IMR-90 (cell line): ENCODE results near the gene AMBRA1. TPM values are rescaled to one million over a fixed set of nuclear protein-coding genes. Genes with fewer than 3 reads are reported as not detected.

ENCODE experiments used
- ATAC-seq: fragments of 200-7000 bp; cut with Tn5 transposase; 2 replicates; pipeline ENCODE4 v1.9.1; 2020; ENCODE audit warnings: low read depth, mild to moderate bottlenecking, moderate library complexity
- BruUV-seq: library from RNA; stranded (reverse); fragments of 400-500 nt; replicated peaks from 2 replicates; lab custom pipeline; 2021; lab: Mats Ljungman, UMichigan
- CTCF ChIA-PET: fragments of 300-600 bp; formaldehyde crosslinking; extraction: SDS; loops from one replicate; lab custom pipeline; 2021; ENCODE audit warnings: antibody characterized with exemption; lab: Yijun Ruan, JAX
- POLR2A ChIA-PET: fragments of 300-600 bp; sonication (Branson Sonifier 250); formaldehyde crosslinking; loops from one replicate; lab custom pipeline; 2022; ENCODE audit warnings: antibody characterized with exemption; ENCODE audit not compliant: unreplicated experiment; lab: Charles Lee
- DNase-seq: peaks from one replicate; pipeline ENCODE4 v3.0.0; 2013
- H2AFZ ChIP-seq: replicated peaks from 2 replicates; pipeline ENCODE3; 2013; ENCODE audit warnings: low read length, mild to moderate bottlenecking; ENCODE audit not compliant: poor library complexity
- H2AK5ac ChIP-seq: 2 replicates; pipeline ENCODE4 v1.6.1; 2013; ENCODE audit warnings: low read depth, low read length, inconsistent platforms
- H2AK9ac ChIP-seq: replicated peaks from 2 replicates; pipeline ENCODE3; 2013; ENCODE audit warnings: mild to moderate bottlenecking, low read depth, low read length, moderate library complexity; ENCODE audit not compliant: poor library complexity
- H2BK120ac ChIP-seq: 2 replicates; pipeline ENCODE4 v1.6.1; 2013; ENCODE audit warnings: low read depth, low read length, inconsistent platforms
- H2BK15ac ChIP-seq: 3 replicates; pipeline ENCODE4 v1.6.1; 2013; ENCODE audit warnings: low read depth, low read length, inconsistent platforms
- H2BK20ac ChIP-seq: 2 replicates; pipeline ENCODE4 v1.6.1; 2013; ENCODE audit warnings: low read depth, mild to moderate bottlenecking, inconsistent platforms, low read length, moderate library complexity
- H2BK5ac ChIP-seq: 2 replicates; pipeline ENCODE4 v1.6.1; 2013; ENCODE audit warnings: mild to moderate bottlenecking, low read depth, low read length, inconsistent platforms; ENCODE audit not compliant: poor library complexity, severe bottlenecking
- H3K14ac ChIP-seq: replicated peaks from 2 replicates; pipeline ENCODE4 v1.6.1; 2013; ENCODE audit warnings: low read depth, low read length, inconsistent platforms
- H3K18ac ChIP-seq: 2 replicates; pipeline ENCODE4 v1.6.1; 2013; ENCODE audit warnings: low read depth, low read length, control low read depth
- H3K23ac ChIP-seq: 2 replicates; pipeline ENCODE4 v1.6.1; 2013; ENCODE audit warnings: low read depth, low read length, inconsistent platforms
- H3K27ac ChIP-seq: 2 replicates; pipeline ENCODE4 v1.5.1; 2013; ENCODE audit warnings: mild to moderate bottlenecking, control low read depth, low read length; ENCODE audit not compliant: insufficient read depth
- H3K27me3 ChIP-seq: 2 replicates; pipeline ENCODE4 v1.6.1; 2013; ENCODE audit warnings: low read length; ENCODE audit not compliant: control insufficient read depth, insufficient read depth
- H3K36me3 ChIP-seq: 2 replicates; pipeline ENCODE4 v1.6.1; 2013; ENCODE audit warnings: low read length, mixed read lengths; ENCODE audit not compliant: control insufficient read depth, insufficient read depth
- H3K4ac ChIP-seq: 2 replicates; pipeline ENCODE4 v1.6.1; 2013; ENCODE audit warnings: low read depth, low read length, inconsistent platforms
- H3K4me1 ChIP-seq: 2 replicates; pipeline ENCODE4 v1.6.1; 2013; ENCODE audit warnings: low read length, mixed read lengths; ENCODE audit not compliant: control insufficient read depth, insufficient read depth
- H3K4me2 ChIP-seq: 2 replicates; pipeline ENCODE4 v1.6.1; 2013; ENCODE audit warnings: low read depth, mild to moderate bottlenecking, control low read depth, low read length, moderate library complexity
- H3K4me3 ChIP-seq: 2 replicates; pipeline ENCODE4 v1.5.1; 2013; ENCODE audit warnings: low read depth, mild to moderate bottlenecking, control low read depth, low read length, moderate library complexity; ENCODE audit not compliant: insufficient read depth
- H3K56ac ChIP-seq: 2 replicates; pipeline ENCODE4 v1.6.1; 2013; ENCODE audit warnings: low read length, inconsistent platforms; ENCODE audit not compliant: insufficient read depth; ENCODE audit errors: extremely low read depth
- H3K79me1 ChIP-seq, 2 experiments: 2 replicates each; pipeline ENCODE4 v1.6.1; 2013; ENCODE audit warnings: low read length in 2 of 2, inconsistent platforms in 1 of 2, low read depth in 1 of 2
- H3K9ac ChIP-seq: 2 replicates; pipeline ENCODE4 v1.6.1; 2013; ENCODE audit warnings: low read depth, low read length, control low read depth
- H3K9me1 ChIP-seq: 2 replicates; pipeline ENCODE4 v1.6.1; 2013; ENCODE audit warnings: low read length, inconsistent platforms; ENCODE audit not compliant: insufficient read depth
- H3K9me3 ChIP-seq: 2 replicates; pipeline ENCODE4 v1.6.1; 2013; ENCODE audit warnings: low read length; ENCODE audit not compliant: control insufficient read depth, insufficient read depth
- H4K20me1 ChIP-seq: 2 replicates; pipeline ENCODE4 v1.6.1; 2013; ENCODE audit warnings: low read length, inconsistent platforms; ENCODE audit not compliant: insufficient read depth
- H4K5ac ChIP-seq: 2 replicates; pipeline ENCODE4 v1.6.1; 2013; ENCODE audit warnings: mild to moderate bottlenecking, low read depth, low read length, control low read depth
- H4K8ac ChIP-seq, 2 experiments: 2 replicates each; pipeline ENCODE4 v1.6.1; 2013; ENCODE audit warnings: low read depth in 2 of 2, low read length in 2 of 2, control low read depth in 1 of 2, inconsistent platforms in 1 of 2
- H4K91ac ChIP-seq: 2 replicates; pipeline ENCODE4 v1.6.1; 2013; ENCODE audit warnings: low read depth, low read length, inconsistent platforms; ENCODE audit not compliant: insufficient read depth
- BHLHE40 ChIP-seq: fragments of 150-350 bp; IDR thresholded peaks from 2 replicates; pipeline ENCODE4 v1.6.1; 2016; ENCODE audit warnings: mild to moderate bottlenecking, low read depth, low read length
- CEBPB ChIP-seq: IDR thresholded peaks from 2 replicates; pipeline ENCODE4 v1.6.1; 2012; ENCODE audit warnings: low read depth, low read length, improper control_type of control experiment
- CHD1 ChIP-seq: IDR thresholded peaks from 2 replicates; pipeline ENCODE4 v1.6.1; 2012; ENCODE audit warnings: low read depth, low read length, improper control_type of control experiment
- ELK1 ChIP-seq: fragments of 150-350 bp; IDR thresholded peaks from 2 replicates; pipeline ENCODE4 v1.6.1; 2016; ENCODE audit warnings: low read depth, mild to moderate bottlenecking, low read length, moderate library complexity, borderline replicate concordance
- FOS ChIP-seq: fragments of 150-350 bp; IDR thresholded peaks from 2 replicates; pipeline ENCODE4 v1.6.1; 2016; ENCODE audit warnings: low read depth, low read length
- MAZ ChIP-seq: IDR thresholded peaks from 2 replicates; pipeline ENCODE4 v1.6.1; 2012; ENCODE audit warnings: low read depth, mild to moderate bottlenecking, low read length, improper control_type of control experiment, moderate library complexity, borderline replicate concordance
- MXI1 ChIP-seq: IDR thresholded peaks from 2 replicates; pipeline ENCODE4 v1.6.1; 2012; ENCODE audit warnings: low read depth, mild to moderate bottlenecking, low read length, moderate library complexity, borderline replicate concordance
- NFE2L2 ChIP-seq: fragments of 150-350 bp; IDR thresholded peaks from 2 replicates; pipeline ENCODE4 v1.6.1; 2016; ENCODE audit warnings: low read depth, mild to moderate bottlenecking, low read length
- POLR2A ChIP-seq: IDR thresholded peaks from 2 replicates; pipeline ENCODE4 v1.6.1; 2012; ENCODE audit warnings: mild to moderate bottlenecking, low read depth, low read length
- RAD21 ChIP-seq: IDR thresholded peaks from 2 replicates; pipeline ENCODE4 v1.6.1; 2012; ENCODE audit warnings: low read length, improper control_type of control experiment
- RCOR1 ChIP-seq: IDR thresholded peaks from 2 replicates; pipeline ENCODE4 v1.6.1; 2012; ENCODE audit warnings: mild to moderate bottlenecking, low read length, improper control_type of control experiment; ENCODE audit not compliant: insufficient replicate concordance
- RFX5 ChIP-seq: IDR thresholded peaks from 2 replicates; pipeline ENCODE4 v1.8.0; 2012; ENCODE audit warnings: low read depth, mild to moderate bottlenecking, low read length, moderate library complexity
- SMC3 ChIP-seq: fragments of 150-350 bp; IDR thresholded peaks from 2 replicates; pipeline ENCODE4 v1.6.1; 2016; ENCODE audit warnings: low read depth, mild to moderate bottlenecking, antibody characterized with exemption, low read length, moderate library complexity
- USF2 ChIP-seq: fragments of 150-350 bp; IDR thresholded peaks from 2 replicates; pipeline ENCODE4 v1.6.1; 2017; ENCODE audit warnings: mild to moderate bottlenecking, antibody characterized with exemption, low read length, low read depth
- WGBS, 2 experiments: methylation state at CpG; one replicate each; pipeline versions ENCODE4 v1.1.5 to v1.1.7; 2013; ENCODE audit warnings: missing lambda C conversion rate in 2 of 2; ENCODE audit not compliant: insufficient read length in 1 of 2; ENCODE audit errors: extremely low coverage in 2 of 2; 5-methylcytosine and 5-hydroxymethylcytosine counted together
- dilution Hi-C: fragments of 300-500 bp; cut with HindIII; formaldehyde crosslinking; loops from one replicate; pipeline ENCODE4 v1.14.3; 2018; ENCODE audit warnings: low sequenced_read_pairs; ENCODE audit not compliant: unreplicated experiment
- in situ Hi-C: fragments of 300-500 bp; cut with MboI; formaldehyde crosslinking; loops from 3 replicates; pipeline ENCODE4 v1.14.3; 2019; ENCODE audit warnings: low sequenced_read_pairs, inconsistent platforms, mixed read lengths
- intact Hi-C: fragments of 100-400 bp; cut with micrococcal nuclease; formaldehyde crosslinking; loops from 2 replicates; pipeline ENCODE4 v1.10.0; 2022
- polyA plus RNA-seq, 3 experiments: library from polyadenylated mRNA; depleted of rRNA; stranded (reverse); fragments of >200 nt; gene quantifications; 2 replicates each; pipeline ENCODE4 v1.2.3, GENCODE V29; 2012; ENCODE audit warnings: low replicate concordance in 1 of 3
- total RNA-seq: library from RNA; depleted of rRNA; stranded (reverse); fragments of >200 nt; gene quantifications from 2 replicates; pipeline ENCODE4 v1.2.3, GENCODE V29; 2012

The AMBRA1 gene
- total and polyA plus RNA-seq, 2 of the 4 experiments (the other 2 are of a cell fraction): 9.4 to 18.3 TPM

DNA sequence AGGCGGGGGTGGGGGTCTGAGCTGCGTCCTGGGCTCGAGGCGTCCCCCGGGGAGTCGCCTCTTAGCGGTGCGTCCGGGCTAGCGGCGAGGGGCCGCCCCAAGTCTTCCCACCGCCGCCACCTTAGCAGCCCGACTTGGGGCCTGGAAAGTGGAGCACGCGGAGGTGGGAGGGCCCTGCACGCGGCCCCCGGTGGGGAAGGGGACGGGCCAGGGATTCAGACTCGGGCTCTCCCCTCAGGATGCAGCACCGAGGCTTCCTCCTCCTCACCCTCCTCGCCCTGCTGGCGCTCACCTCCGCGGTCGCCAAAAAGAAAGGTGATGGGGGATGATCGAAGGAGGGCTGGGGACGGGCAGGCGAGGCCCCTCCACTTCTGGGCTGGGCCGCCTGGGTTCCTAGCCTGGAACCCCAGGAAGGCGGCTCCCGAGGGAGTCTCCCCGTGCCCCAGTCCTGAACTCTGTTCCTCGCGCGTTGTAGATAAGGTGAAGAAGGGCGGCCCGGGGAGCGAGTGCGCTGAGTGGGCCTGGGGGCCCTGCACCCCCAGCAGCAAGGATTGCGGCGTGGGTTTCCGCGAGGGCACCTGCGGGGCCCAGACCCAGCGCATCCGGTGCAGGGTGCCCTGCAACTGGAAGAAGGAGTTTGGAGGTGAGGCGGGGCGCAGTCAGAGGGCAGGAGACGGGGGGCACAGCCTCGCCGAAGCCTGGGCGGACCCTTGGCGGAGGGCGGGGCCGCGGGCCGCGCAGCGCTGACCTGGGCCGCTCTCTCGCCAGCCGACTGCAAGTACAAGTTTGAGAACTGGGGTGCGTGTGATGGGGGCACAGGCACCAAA lies 211.8 kb downstream of the AMBRA1 start:
- Histone ChIP-seq H2AK9ac (peak overlapping the region; percentile 77), H2AFZ (peak overlapping the region; percentile 78), H2BK120ac (peak overlapping the region; percentile 27; the same call in 1 of the 2 replicates), H3K4ac (peak overlapping the region; percentile 72), H3K4me1 (peaks cover 8% of the 10 kb centered on the region), H4K5ac (peak overlapping the region; percentile 2; the same call in 1 of the 2 replicates), H3K27me3 (no peaks in the 10 kb centered on the region), H3K9me3 (no peaks in the 10 kb centered on the region), H2BK15ac (no peak overlapping the region), H3K56ac (no peak overlapping the region), H2BK20ac (no peak overlapping the region; the same call in 1 of the 2 replicates), H3K14ac (peak overlapping the region; percentile 63), H3K4me2 (peak overlapping the region; percentile 35), H2BK5ac (no peak overlapping the region), H3K9me1 (0 out of 2 replicates have a peak, but pooled peaks cover 5% of the 10 kb centered on the region), H2AK5ac (peak overlapping the region; percentile 24; the same call in 1 of the 2 replicates), H4K20me1 (no peaks in the 10 kb centered on the region), H3K23ac (peak overlapping the region; percentile 49; the same call in 1 of the 2 replicates), H3K18ac (no peak overlapping the region; the same call in 1 of the 2 replicates), H3K9ac (peak overlapping the region; percentile 29; the same call in 1 of the 2 replicates), H3K36me3 (no peaks in the 10 kb centered on the region; the same call in 1 of the 2 replicates), H4K91ac (peak overlapping the region; percentile 56), H4K8ac (peak overlapping the region; percentile 70 to 76; a peak in 2 of 4 replicates), H3K4me3 (peak overlapping the region; percentile 30), H3K27ac (peak overlapping the region; percentile 0; the same call in 1 of the 2 replicates), H3K79me1 (peaks cover 0 to 11% of the 10 kb centered on the region in 2 experiments; a peak in 2 of 4 replicates)
- no peak for DNase-seq
- intact Hi-C loops (loop anchor here (10.0 kb wide), 1 partner anchor 303 kb away; no protein-coding TSS in a partner anchor), dilution Hi-C loops (no loop called here), in situ Hi-C loops (no loop called here)
- CTCF ChIA-PET: interaction anchor here (1.5 kb wide), 1 partner anchor 10 kb away, joined by 4 read pairs; the partner anchor contains the start of gene CHRM4
- peak; percentile 28 for ATAC-seq
- BruUV-seq: TSS peak; percentile 93
- POLR2A ChIA-PET: no interaction called here
- WGBS, 2 experiments: 17% methylated on average over 24 of the region's 66 CpGs; no CpG with 5 or more reads in 1 of the 2 experiments
- TF ChIP-seq USF2 (no peak), FOS (no peak), BHLHE40 (no peak), SMC3 (no peak), RAD21 (no peak), ELK1 (no peak), RCOR1 (no peak), MAZ (no peak; the same call in 1 of the 2 replicates), CHD1 (no peak), RFX5 (no peak), MXI1 (no peak), POLR2A (no peak), NFE2L2 (no peak), CEBPB (no peak)
